Subcutaneous adipose tissue (tissue), 4 donors: ENCODE measurements around the gene CREB3L1. TPM values are rescaled to one million over a fixed set of nuclear protein-coding genes. Genes with fewer than 3 reads are reported as not detected.

Source experiments
- CTCF ChIP-seq: fragments of 450-650 bp; IDR thresholded peaks from one replicate; pipeline ENCODE4 v1.5.1; 2016; ENCODE audit warnings: low read depth, mild to moderate bottlenecking, control low read depth, antibody characterized with exemption, moderate library complexity
- total RNA-seq, 4 donors: library from RNA; depleted of rRNA; stranded (reverse); fragments of >200 nt; gene quantifications; one replicate each; pipeline ENCODE4 v1.1.0, GENCODE V29; 2016

CREB3L1 gene
- total RNA-seq, 4 donors from 2014 or later, result 0.44 to 4.9 (median 2.5) TPM

DNA sequence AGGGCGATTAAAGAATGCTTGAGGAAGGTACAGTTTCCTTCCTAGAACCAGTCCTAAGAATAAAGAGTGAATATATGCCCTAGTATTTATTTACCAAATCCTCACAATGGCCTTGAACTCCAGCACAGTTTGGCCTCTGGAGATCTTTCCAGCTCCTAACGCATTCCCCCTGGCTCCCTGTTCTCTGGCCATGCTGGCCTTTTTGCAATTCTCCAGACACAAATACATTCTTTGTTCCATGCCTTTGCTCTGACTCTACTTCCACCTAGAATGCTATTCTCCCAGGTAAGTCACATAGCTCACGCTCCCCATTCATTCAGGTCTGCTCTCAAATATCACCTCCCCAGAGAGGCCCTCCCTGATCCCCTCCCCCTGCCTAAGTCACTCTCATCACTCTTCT lies 66.1 kb downstream of the CREB3L1 start:
- no peak for TF ChIP-seq CTCF

DNA sequence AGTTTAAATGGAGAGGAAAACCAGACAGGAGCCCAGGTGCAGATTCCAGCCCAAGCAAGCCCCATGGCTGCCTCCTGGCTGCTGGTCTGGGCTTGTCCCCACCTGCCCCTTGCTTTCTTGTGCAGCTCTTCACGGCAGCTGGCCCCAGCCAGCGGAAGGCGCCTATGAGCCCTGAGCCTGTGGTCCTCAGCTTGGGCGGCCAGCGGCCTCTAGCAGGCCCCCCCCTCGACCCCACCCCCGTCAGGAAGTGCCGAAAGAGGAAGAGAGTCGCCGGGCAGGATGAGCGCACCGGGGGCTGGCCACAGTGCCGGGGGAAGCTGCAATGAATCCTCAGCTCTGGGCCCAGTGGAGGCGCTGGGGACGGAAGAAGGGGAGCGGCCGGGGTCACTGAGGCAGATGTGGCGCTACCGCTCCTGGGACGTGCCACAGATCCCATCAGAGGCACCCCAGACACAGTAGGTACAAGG lies 67.7 kb downstream of the CREB3L1 start:
- no peak for TF ChIP-seq CTCF

DNA sequence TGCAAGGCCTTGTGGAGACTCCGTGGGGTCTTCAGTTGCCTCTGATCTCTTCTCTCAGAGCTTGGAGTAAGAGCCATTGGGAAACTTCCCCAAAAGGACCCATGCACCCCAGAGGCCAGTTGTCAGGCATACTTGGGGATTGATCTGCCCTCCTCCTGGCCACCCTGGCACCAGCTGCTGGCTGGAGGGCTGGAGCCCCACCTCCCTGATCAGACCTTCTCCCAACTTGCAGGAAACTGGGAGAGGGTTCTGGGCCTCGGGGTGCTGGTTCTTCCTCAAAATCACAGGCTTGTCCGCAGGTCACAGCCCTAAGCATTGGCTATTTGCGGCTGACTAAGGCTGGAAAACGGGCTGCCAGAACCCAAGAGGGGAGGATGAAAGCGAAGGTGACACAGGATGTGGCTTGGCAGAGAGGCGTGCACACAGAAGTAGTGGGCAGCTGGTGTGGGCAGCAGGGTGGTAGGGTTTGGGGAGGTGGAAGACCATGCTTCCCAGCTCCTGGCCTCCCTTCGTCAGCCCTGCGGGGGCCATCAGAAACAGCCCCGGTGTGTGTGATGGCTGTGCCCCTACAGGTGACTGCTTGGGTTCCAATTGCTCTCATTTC lies 68.5 kb downstream of the CREB3L1 start:
- no peak for TF ChIP-seq CTCF

DNA sequence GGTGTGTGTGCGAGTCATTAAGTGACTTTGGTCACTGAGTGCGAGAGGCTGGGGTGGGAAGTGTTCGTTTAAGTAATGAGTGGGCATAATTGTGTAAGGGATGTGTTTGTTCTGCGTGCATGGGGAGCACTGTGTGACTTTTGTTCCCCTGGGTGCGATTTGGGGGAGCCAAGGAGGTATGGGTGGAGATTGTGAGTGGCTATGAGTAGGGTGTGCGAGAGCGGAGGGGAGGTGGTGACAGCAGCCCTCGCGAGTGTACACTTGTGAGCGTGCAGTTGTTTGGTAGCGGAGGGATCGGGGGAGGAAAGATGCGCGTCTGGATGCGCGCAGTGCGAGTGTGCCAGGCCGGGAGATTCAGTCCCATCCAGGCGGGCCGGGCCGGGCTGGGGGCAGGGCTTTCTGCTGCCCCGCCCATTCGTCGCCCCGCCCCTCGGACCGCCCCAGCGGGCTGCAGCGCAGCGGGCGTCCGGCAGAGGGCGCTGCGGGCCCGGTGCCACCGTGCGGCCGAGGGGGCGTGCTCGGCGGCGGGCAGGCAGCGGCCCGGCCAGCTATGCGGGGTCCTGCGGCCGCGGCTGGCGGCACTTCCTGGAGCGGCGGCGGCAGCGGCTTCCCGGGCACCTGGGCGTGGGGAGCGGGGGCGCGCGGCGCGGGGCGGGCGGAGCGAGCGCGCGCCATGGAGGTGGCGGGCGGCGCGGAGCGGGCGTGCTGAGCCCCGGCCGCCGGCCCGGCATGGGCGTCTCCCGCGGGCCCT lies 69.6 kb downstream of the CREB3L1 start, which contains the start of gene DGKZ:
DGKZ (plus strand) TSS at position 578 of the 751 bp plus-strand sequence. CDS start 197 bp downstream, outside the sequence.
- no peak for TF ChIP-seq CTCF

DNA sequence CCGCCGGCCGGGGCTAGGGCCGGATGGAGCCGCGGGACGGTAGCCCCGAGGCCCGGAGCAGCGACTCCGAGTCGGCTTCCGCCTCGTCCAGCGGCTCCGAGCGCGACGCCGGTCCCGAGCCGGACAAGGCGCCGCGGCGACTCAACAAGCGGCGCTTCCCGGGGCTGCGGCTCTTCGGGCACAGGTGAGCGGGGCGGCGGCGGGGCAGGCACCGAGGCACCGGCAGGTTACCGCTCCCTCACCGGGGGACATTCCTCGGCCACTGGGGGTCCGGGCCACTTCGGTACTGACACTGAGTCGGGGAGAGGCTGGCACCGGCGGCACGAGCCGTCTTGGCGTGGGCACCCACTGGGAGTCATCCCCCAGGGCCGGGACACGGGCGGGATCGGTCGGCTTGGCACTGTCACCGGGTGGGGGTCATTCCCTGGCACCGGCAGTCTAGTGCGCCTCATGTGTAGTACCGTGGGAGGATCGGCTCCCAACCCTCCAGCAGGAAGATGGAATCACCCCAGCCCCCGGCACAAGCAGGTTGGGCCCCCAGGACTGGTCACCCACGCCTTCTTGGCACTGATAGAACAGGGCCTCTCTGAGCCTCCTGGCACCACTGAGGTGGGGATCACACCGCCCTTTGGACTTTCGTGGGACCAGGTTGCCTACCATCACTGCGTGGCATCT lies 70.3 kb downstream of the CREB3L1 start:
- no peak for TF ChIP-seq CTCF

GRCh38 chr11:46348566-46349401 lies 71.3 kb downstream of the CREB3L1 start:
- no peak for TF ChIP-seq CTCF
